Activated T-helper 1 cell treated with anti-CD3 and anti-CD28 coated beads, Interleukin-12 subunit alpha, Interleukin-12 subunit beta, Interleukin-2, Interleukin-4 antibody, amounts not matched to agents 30 ng/mL and 10 ng/mL and 1 ng/mL, durations not matched to agents 14 hours and 24 hours and 36 hours (primary cell): ENCODE measurements around the gene LARGE1. TPM values are rescaled to one million over a fixed set of nuclear protein-coding genes. Genes with fewer than 3 reads are reported as not detected.

Source experiments
- DNase-seq: peaks from one replicate; pipeline ENCODE4 v3.0.0; 2021; ENCODE audit warnings: low spot score
- H3K27ac Mint-ChIP-seq: one replicate; pipeline ENCODE4 v1.8.0; 2021; ENCODE audit warnings: mild to moderate bottlenecking, mixed read lengths
- H3K27me3 Mint-ChIP-seq: one replicate; pipeline ENCODE4 v1.8.0; 2022; ENCODE audit warnings: mild to moderate bottlenecking, moderate library complexity, mixed read lengths; ENCODE audit not compliant: insufficient read depth
- H3K36me3 Mint-ChIP-seq: one replicate; pipeline ENCODE4 v1.8.0; 2021; ENCODE audit warnings: low read depth, mixed read lengths
- H3K4me1 Mint-ChIP-seq: one replicate; pipeline ENCODE4 v1.8.0; 2021; ENCODE audit warnings: low read depth, mixed read lengths
- H3K4me3 Mint-ChIP-seq: one replicate; pipeline ENCODE4 v1.8.0; 2021; ENCODE audit warnings: mild to moderate bottlenecking, moderate library complexity, mixed read lengths
- H3K9me3 Mint-ChIP-seq: one replicate; pipeline ENCODE4 v1.8.0; 2021; ENCODE audit warnings: mixed read lengths
- intact Hi-C: fragments of 100-400 bp; cut with micrococcal nuclease; formaldehyde crosslinking; loops from one replicate; pipeline ENCODE4 v1.15.1; 2024
- total RNA-seq: library from RNA; stranded (reverse); gene quantifications from 2 replicates; pipeline ENCODE4 v1.2.3, GENCODE V29; 2022

Gene LARGE1
- total RNA-seq, 1 donor from 2014 or later, result 0.10 TPM

- H3K9me3 Mint-ChIP-seq, result no peaks in the 10 kb centered on the region
- no peak for DNase-seq
- H3K4me1 Mint-ChIP-seq, result no peaks in the 10 kb centered on the region
- no peaks in the 10 kb centered on the region for H3K27me3 Mint-ChIP-seq
- no peaks in the 10 kb centered on the region for H3K36me3 Mint-ChIP-seq
- no peak overlapping the region for H3K27ac Mint-ChIP-seq
- H3K4me3 Mint-ChIP-seq, result no peak overlapping the region
- intact Hi-C loops, result no loop called here
Measured at GRCh38 chr22:33288078-33288477, 632.2 kb downstream of the LARGE1 start.

GRCh38 chr22:33275073-33275443, 645.2 kb downstream of the LARGE1 start:
- H3K27me3 Mint-ChIP-seq, result no peaks in the 10 kb centered on the region
- DNase-seq, result no peak
- H3K27ac Mint-ChIP-seq, result no peak overlapping the region
- no peaks in the 10 kb centered on the region for H3K4me1 Mint-ChIP-seq
- intact Hi-C loops, result no loop called here
- H3K36me3 Mint-ChIP-seq, result no peaks in the 10 kb centered on the region
- H3K9me3 Mint-ChIP-seq, result no peaks in the 10 kb centered on the region
- H3K4me3 Mint-ChIP-seq, result no peak overlapping the region

- intact Hi-C loops, result no loop called here
- Mint-ChIP-seq H3K4me3 (no peak overlapping the region), H3K27ac (no peak overlapping the region), H3K27me3 (no peaks in the 10 kb centered on the region), H3K9me3 (no peaks in the 10 kb centered on the region), H3K36me3 (no peaks in the 10 kb centered on the region), H3K4me1 (no peaks in the 10 kb centered on the region)
- no peak for DNase-seq
Measured at GRCh38 chr22:33274214-33275072, 645.8 kb downstream of the LARGE1 start.

GRCh38 chr22:33272871-33273270, 647.4 kb downstream of the LARGE1 start:
- intact Hi-C loops, result no loop called here
- Mint-ChIP-seq H3K9me3 (no peaks in the 10 kb centered on the region), H3K27me3 (no peaks in the 10 kb centered on the region), H3K4me3 (no peak overlapping the region), H3K36me3 (no peaks in the 10 kb centered on the region), H3K4me1 (no peaks in the 10 kb centered on the region), H3K27ac (no peak overlapping the region)
- no peak for DNase-seq

GRCh38 chr22:33272180-33272579, 648.1 kb downstream of the LARGE1 start:
- Mint-ChIP-seq H3K27ac (no peak overlapping the region), H3K4me3 (no peak overlapping the region), H3K36me3 (no peaks in the 10 kb centered on the region), H3K27me3 (no peaks in the 10 kb centered on the region), H3K4me1 (no peaks in the 10 kb centered on the region), H3K9me3 (no peaks in the 10 kb centered on the region)
- intact Hi-C loops, result no loop called here
- DNase-seq, result no peak

GRCh38 chr22:33271390-33272161, 648.7 kb downstream of the LARGE1 start:
- Mint-ChIP-seq H3K27ac (no peak overlapping the region), H3K27me3 (no peaks in the 10 kb centered on the region), H3K9me3 (no peaks in the 10 kb centered on the region)

GRCh38 chr22:33270596-33270995, 649.7 kb downstream of the LARGE1 start:
- Mint-ChIP-seq H3K27ac (no peak overlapping the region), H3K4me1 (no peaks in the 10 kb centered on the region), H3K36me3 (no peaks in the 10 kb centered on the region), H3K4me3 (no peak overlapping the region), H3K27me3 (no peaks in the 10 kb centered on the region), H3K9me3 (no peaks in the 10 kb centered on the region)
- DNase-seq, result no peak
- intact Hi-C loops, result no loop called here

More at GRCh38 chr22:33271390-33272161, 648.7 kb downstream of the LARGE1 start:
- Mint-ChIP-seq H3K4me1 (no peaks in the 10 kb centered on the region), H3K36me3 (no peaks in the 10 kb centered on the region), H3K4me3 (no peak overlapping the region)
- intact Hi-C loops, result no loop called here
- DNase-seq, result no peak

- Mint-ChIP-seq H3K27ac (no peak overlapping the region), H3K27me3 (no peaks in the 10 kb centered on the region), H3K4me1 (no peaks in the 10 kb centered on the region), H3K9me3 (no peaks in the 10 kb centered on the region), H3K4me3 (no peak overlapping the region), H3K36me3 (no peaks in the 10 kb centered on the region)
- no peak for DNase-seq
- intact Hi-C loops, result no loop called here
Measured at GRCh38 chr22:33261699-33262098, 658.6 kb downstream of the LARGE1 start.

GRCh38 chr22:33260498-33260897, 659.8 kb downstream of the LARGE1 start:
- Mint-ChIP-seq H3K36me3 (no peaks in the 10 kb centered on the region), H3K27me3 (no peaks in the 10 kb centered on the region), H3K4me3 (no peak overlapping the region), H3K27ac (no peak overlapping the region), H3K9me3 (no peaks in the 10 kb centered on the region), H3K4me1 (no peaks in the 10 kb centered on the region)
- intact Hi-C loops, result no loop called here
- DNase-seq, result no peak

- no peaks in the 10 kb centered on the region for H3K36me3 Mint-ChIP-seq
- DNase-seq, result no peak
- no peaks in the 10 kb centered on the region for H3K4me1 Mint-ChIP-seq
- intact Hi-C loops, result no loop called here
- no peaks in the 10 kb centered on the region for H3K9me3 Mint-ChIP-seq
- no peak overlapping the region for H3K27ac Mint-ChIP-seq
- H3K4me3 Mint-ChIP-seq, result no peak overlapping the region
- H3K27me3 Mint-ChIP-seq, result no peaks in the 10 kb centered on the region
Measured at GRCh38 chr22:33255791-33256190, 664.5 kb downstream of the LARGE1 start.

GRCh38 chr22:33248948-33249347, 671.3 kb downstream of the LARGE1 start:
- Mint-ChIP-seq H3K4me1 (no peaks in the 10 kb centered on the region), H3K4me3 (no peak overlapping the region), H3K9me3 (no peaks in the 10 kb centered on the region), H3K27me3 (no peaks in the 10 kb centered on the region), H3K27ac (no peak overlapping the region), H3K36me3 (no peaks in the 10 kb centered on the region)
- no peak for DNase-seq
- intact Hi-C loops, result no loop called here

- no peaks in the 10 kb centered on the region for H3K27me3 Mint-ChIP-seq
- no peaks in the 10 kb centered on the region for H3K4me1 Mint-ChIP-seq
- no peak overlapping the region for H3K27ac Mint-ChIP-seq
- intact Hi-C loops, result no loop called here
- H3K36me3 Mint-ChIP-seq, result no peaks in the 10 kb centered on the region
- no peak overlapping the region for H3K4me3 Mint-ChIP-seq
- no peak for DNase-seq
- peaks cover 2% of the 10 kb centered on the region for H3K9me3 Mint-ChIP-seq
Measured at GRCh38 chr22:33247758-33248157, 672.5 kb downstream of the LARGE1 start.

GRCh38 chr22:33242078-33242477, 678.2 kb downstream of the LARGE1 start:
- no peaks in the 10 kb centered on the region for H3K36me3 Mint-ChIP-seq
- H3K4me1 Mint-ChIP-seq, result no peaks in the 10 kb centered on the region
- H3K27me3 Mint-ChIP-seq, result no peaks in the 10 kb centered on the region
- H3K4me3 Mint-ChIP-seq, result no peak overlapping the region
- DNase-seq, result no peak
- peaks cover 3% of the 10 kb centered on the region for H3K9me3 Mint-ChIP-seq
- intact Hi-C loops, result no loop called here
- no peak overlapping the region for H3K27ac Mint-ChIP-seq
